ENCODE data around the gene CD22. TPM values are rescaled to one million over a fixed set of nuclear protein-coding genes. Genes with fewer than 3 reads are reported as not detected.

CD22 gene
- polyA plus RNA-seq, 4 donors: 0.81 to 5.0 (median 2.2) TPM

- Histone ChIP-seq H3K27me3 (ENCODE audit: control insufficient read depth in 3 of 3, insufficient read depth in 3 of 3, low read length in 3 of 3) (no peaks in the 10 kb centered on the region), H3K36me3 (ENCODE audit: control insufficient read depth in 3 of 3, insufficient read depth in 2 of 3, low read depth in 1 of 3, low read length in 3 of 3) (no peaks in the 10 kb centered on the region), H3K4me1 (ENCODE audit: control insufficient read depth in 3 of 3, insufficient read depth in 2 of 3, low read depth in 1 of 3, low read length in 2 of 3) (peaks cover 0 to 10% (median 0%) of the 10 kb centered on the region in 3 donors), H3K27ac (ENCODE audit: low read depth in 1 of 3, low read length in 2 of 3) (peak overlapping the region in 1 of 3 donors; percentile 25), H3K9me3 (ENCODE audit: control insufficient read depth in 2 of 2, insufficient read depth in 1 of 2, low read depth in 1 of 2, low read length in 1 of 2) (peaks cover 0 to 15% of the 10 kb centered on the region in 2 donors), H3K4me3 (ENCODE audit: low read depth in 1 of 3, low read length in 3 of 3) (no peak overlapping the region)
- WGBS, 3 donors: 44 to 59% (median 53%) methylated on average over 3 of the region's 3 CpGs
- FAIRE-seq: no peak
- DNase-seq: no peak
Measured at GRCh38 chr19:35381318-35381717, 52.3 kb downstream of the CD22 start.

- Histone ChIP-seq H3K4me1 (ENCODE audit: control insufficient read depth in 3 of 3, insufficient read depth in 2 of 3, low read depth in 1 of 3, low read length in 2 of 3) (peaks cover 0 to 10% (median 0%) of the 10 kb centered on the region in 3 donors), H3K9me3 (ENCODE audit: control insufficient read depth in 2 of 2, insufficient read depth in 1 of 2, low read depth in 1 of 2, low read length in 1 of 2) (peaks cover 0 to 15% of the 10 kb centered on the region in 2 donors), H3K4me3 (ENCODE audit: low read depth in 1 of 3, low read length in 3 of 3) (no peak overlapping the region), H3K27me3 (ENCODE audit: control insufficient read depth in 3 of 3, insufficient read depth in 3 of 3, low read length in 3 of 3) (no peaks in the 10 kb centered on the region), H3K27ac (ENCODE audit: low read depth in 1 of 3, low read length in 2 of 3) (no peak overlapping the region), H3K36me3 (ENCODE audit: control insufficient read depth in 3 of 3, insufficient read depth in 2 of 3, low read depth in 1 of 3, low read length in 3 of 3) (no peaks in the 10 kb centered on the region)
- FAIRE-seq (no peak), DNase-seq (no peak)
- WGBS, 3 donors: 83 to 91% (median 86%) methylated on average over 6 of the region's 6 CpGs
Measured at GRCh38 chr19:35381926-35382325, 52.9 kb downstream of the CD22 start.

- Histone ChIP-seq H3K4me1 (ENCODE audit: control insufficient read depth in 3 of 3, insufficient read depth in 2 of 3, low read depth in 1 of 3, low read length in 2 of 3) (peaks cover 0 to 10% (median 0%) of the 10 kb centered on the region in 3 donors), H3K27me3 (ENCODE audit: control insufficient read depth in 3 of 3, insufficient read depth in 3 of 3, low read length in 3 of 3) (no peaks in the 10 kb centered on the region), H3K9me3 (ENCODE audit: control insufficient read depth in 2 of 2, insufficient read depth in 1 of 2, low read depth in 1 of 2, low read length in 1 of 2) (peaks cover 0 to 11% of the 10 kb centered on the region in 2 donors), H3K36me3 (ENCODE audit: control insufficient read depth in 3 of 3, insufficient read depth in 2 of 3, low read depth in 1 of 3, low read length in 3 of 3) (no peaks in the 10 kb centered on the region), H3K4me3 (ENCODE audit: low read depth in 1 of 3, low read length in 3 of 3) (no peak overlapping the region), H3K27ac (ENCODE audit: low read depth in 1 of 3, low read length in 2 of 3) (no peak overlapping the region)
- no peak for FAIRE-seq
- DNase-seq: no peak
- WGBS, 3 donors: 95 to 97% (median 96%) methylated on average over 2 of the region's 2 CpGs
Measured at GRCh38 chr19:35383536-35383935, 54.5 kb downstream of the CD22 start.

GRCh38 chr19:35388277-35389054, 59.5 kb downstream of the CD22 start:
- WGBS, 3 donors: 75 to 83% (median 76%) methylated on average over 6 of the region's 6 CpGs
- H3K27me3 ChIP-seq (ENCODE audit: control insufficient read depth in 3 of 3, insufficient read depth in 3 of 3, low read length in 3 of 3): no peaks in the 10 kb centered on the region
- DNase-seq (no peak), FAIRE-seq (no peak)
- H3K9me3 ChIP-seq (ENCODE audit: control insufficient read depth in 2 of 2, insufficient read depth in 1 of 2, low read depth in 1 of 2, low read length in 1 of 2): peaks cover 0 to 11% of the 10 kb centered on the region in 2 donors
- H3K36me3 ChIP-seq (ENCODE audit: control insufficient read depth in 3 of 3, insufficient read depth in 2 of 3, low read depth in 1 of 3, low read length in 3 of 3): no peaks in the 10 kb centered on the region
- no peaks in the 10 kb centered on the region for H3K4me1 ChIP-seq (ENCODE audit: control insufficient read depth in 3 of 3, insufficient read depth in 2 of 3, low read depth in 1 of 3, low read length in 2 of 3)
- no peak overlapping the region for H3K4me3 ChIP-seq (ENCODE audit: low read depth in 1 of 3, low read length in 3 of 3)
- H3K27ac ChIP-seq (ENCODE audit: low read depth in 1 of 3, low read length in 2 of 3): no peak overlapping the region

GRCh38 chr19:35389192-35389861, 60.3 kb downstream of the CD22 start:
- H3K9me3 ChIP-seq (ENCODE audit: control insufficient read depth in 2 of 2, insufficient read depth in 1 of 2, low read depth in 1 of 2, low read length in 1 of 2): peaks cover 0 to 11% of the 10 kb centered on the region in 2 donors
- H3K27ac ChIP-seq (ENCODE audit: low read depth in 1 of 3, low read length in 2 of 3): no peak overlapping the region
- no peaks in the 10 kb centered on the region for H3K4me1 ChIP-seq (ENCODE audit: control insufficient read depth in 3 of 3, insufficient read depth in 2 of 3, low read depth in 1 of 3, low read length in 2 of 3)
- no peaks in the 10 kb centered on the region for H3K27me3 ChIP-seq (ENCODE audit: control insufficient read depth in 3 of 3, insufficient read depth in 3 of 3, low read length in 3 of 3)
- H3K36me3 ChIP-seq (ENCODE audit: control insufficient read depth in 3 of 3, insufficient read depth in 2 of 3, low read depth in 1 of 3, low read length in 3 of 3): no peaks in the 10 kb centered on the region
- FAIRE-seq: no peak
- H3K4me3 ChIP-seq (ENCODE audit: low read depth in 1 of 3, low read length in 3 of 3): no peak overlapping the region
- no peak for DNase-seq
- WGBS, 3 donors: 45 to 68% (median 54%) methylated on average over 6 of the region's 6 CpGs

GRCh38 chr19:35392742-35393715, 64.0 kb downstream of the CD22 start:
- no peaks in the 10 kb centered on the region for H3K9me3 ChIP-seq (ENCODE audit: control insufficient read depth in 2 of 2, insufficient read depth in 1 of 2, low read depth in 1 of 2, low read length in 1 of 2)
- H3K4me1 ChIP-seq (ENCODE audit: control insufficient read depth in 3 of 3, insufficient read depth in 2 of 3, low read depth in 1 of 3, low read length in 2 of 3): peaks cover 0 to 5% (median 0%) of the 10 kb centered on the region in 3 donors
- whole genome bisulfite sequencing, 3 donors: 70 to 86% (median 75%) methylated on average over 5 of the region's 5 CpGs
- peaks cover 0 to 3% (median 0%) of the 10 kb centered on the region in 3 donors for H3K27me3 ChIP-seq (ENCODE audit: control insufficient read depth in 3 of 3, insufficient read depth in 3 of 3, low read length in 3 of 3)
- H3K36me3 ChIP-seq (ENCODE audit: control insufficient read depth in 3 of 3, insufficient read depth in 2 of 3, low read depth in 1 of 3, low read length in 3 of 3): no peaks in the 10 kb centered on the region
- DNase-seq (no peak), FAIRE-seq (no peak)
- H3K27ac ChIP-seq (ENCODE audit: low read depth in 1 of 3, low read length in 2 of 3): no peak overlapping the region
- H3K4me3 ChIP-seq (ENCODE audit: low read depth in 1 of 3, low read length in 3 of 3): no peak overlapping the region

- Histone ChIP-seq H3K36me3 (ENCODE audit: control insufficient read depth in 3 of 3, insufficient read depth in 2 of 3, low read depth in 1 of 3, low read length in 3 of 3) (no peaks in the 10 kb centered on the region), H3K27ac (ENCODE audit: low read depth in 1 of 3, low read length in 2 of 3) (peak overlapping the region in 2 of 3 donors; percentile 7 to 61), H3K9me3 (ENCODE audit: control insufficient read depth in 2 of 2, insufficient read depth in 1 of 2, low read depth in 1 of 2, low read length in 1 of 2) (no peaks in the 10 kb centered on the region), H3K27me3 (ENCODE audit: control insufficient read depth in 3 of 3, insufficient read depth in 3 of 3, low read length in 3 of 3) (peaks cover 0 to 3% (median 0%) of the 10 kb centered on the region in 3 donors), H3K4me3 (ENCODE audit: low read depth in 1 of 3, low read length in 3 of 3) (no peak overlapping the region), H3K4me1 (ENCODE audit: control insufficient read depth in 3 of 3, insufficient read depth in 2 of 3, low read depth in 1 of 3, low read length in 2 of 3) (peaks cover 0 to 5% (median 0%) of the 10 kb centered on the region in 3 donors)
- 37 to 45% (median 37%) methylated on average over 19 of the region's 19 CpGs for WGBS, 3 donors
- FAIRE-seq (no peak), DNase-seq (peak; percentile 43 to 56)
Measured at GRCh38 chr19:35395382-35396199, 66.6 kb downstream of the CD22 start.

Measured in small intestine (tissue), 7 donors.